HepG2 (cell line): ENCODE data around the gene EIF4EBP3.

Experiments used
- ATF2 ChIP-seq: sonication (generic); formaldehyde crosslinking; IDR thresholded peaks from 2 replicates; pipeline ENCODE4 v1.4.0; 2020; ENCODE audit warnings: missing genetic modification reagents
- E2F1 ChIP-seq: sonication (generic); formaldehyde crosslinking; IDR thresholded peaks from 2 replicates; pipeline ENCODE4 v1.5.0; 2020; ENCODE audit warnings: missing genetic modification reagents
- FOXJ3 ChIP-seq: sonication (generic); formaldehyde crosslinking; IDR thresholded peaks from 2 replicates; pipeline ENCODE4 v1.4.0; 2020; ENCODE audit warnings: missing genetic modification reagents, mild to moderate bottlenecking, borderline replicate concordance
- HOXD1 ChIP-seq: sonication (generic); formaldehyde crosslinking; IDR thresholded peaks from 2 replicates; pipeline ENCODE4 v1.5.0; 2020; ENCODE audit warnings: missing genetic modification reagents
- PHF8 ChIP-seq: sonication (generic); formaldehyde crosslinking; IDR thresholded peaks from 2 replicates; pipeline ENCODE4 v1.5.0; 2020; ENCODE audit warnings: missing genetic modification reagents
- PLRG1 ChIP-seq: fragments of 450-650 bp; conservative IDR thresholded peaks from 2 replicates; pipeline ENCODE4 v1.6.1; 2016
- RXRA ChIP-seq: sonication (generic); formaldehyde crosslinking; IDR thresholded peaks from 2 replicates; pipeline ENCODE4 v1.5.1; 2020; ENCODE audit warnings: missing genetic modification reagents
- THAP8 ChIP-seq: sonication (generic); formaldehyde crosslinking; IDR thresholded peaks from 2 replicates; pipeline ENCODE4 v1.5.1; 2020; ENCODE audit warnings: missing genetic modification reagents, mild to moderate bottlenecking, borderline replicate concordance
- ZBTB26 ChIP-seq: IDR thresholded peaks from 2 replicates; pipeline ENCODE4 v1.6.1; 2016; ENCODE audit warnings: missing compliant biosample characterization, missing genetic modification reagents, borderline replicate concordance
- ZBTB8A ChIP-seq: sonication (generic); formaldehyde crosslinking; IDR thresholded peaks from 2 replicates; pipeline ENCODE4 v1.4.0; 2020; ENCODE audit warnings: mild to moderate bottlenecking, low read depth, missing genetic modification reagents, borderline replicate concordance
- ZNF142 ChIP-seq: sonication (generic); formaldehyde crosslinking; IDR thresholded peaks from 2 replicates; pipeline ENCODE4 v1.4.0; 2020; ENCODE audit warnings: missing genetic modification reagents
- ZNF280B ChIP-seq: sonication (generic); formaldehyde crosslinking; IDR thresholded peaks from 2 replicates; pipeline ENCODE4 v1.5.0; 2020; ENCODE audit warnings: missing genetic modification reagents, mild to moderate bottlenecking, borderline replicate concordance

- TF ChIP-seq ATF2 (CRISPR knock-in tag) (no peak), PLRG1 (no peak), ZBTB26 (no peak), PHF8 (no peak), ZNF142 (CRISPR knock-in tag) (no peak), ZBTB8A (CRISPR knock-in tag) (no peak), E2F1 (CRISPR knock-in tag) (no peak), FOXJ3 (CRISPR knock-in tag) (no peak), RXRA (CRISPR knock-in tag) (no peak), HOXD1 (CRISPR knock-in tag) (no peak), THAP8 (CRISPR knock-in tag) (no peak), ZNF280B (CRISPR knock-in tag) (no peak)
These were observed 1.9 kb upstream of the EIF4EBP3 start for GRCh38 chr5:140545606-140546005.
